Measurements from ENCODE around the gene HLF. TPM values are rescaled to one million over a fixed set of nuclear protein-coding genes. Genes with fewer than 3 reads are reported as not detected.

Gene HLF
- total RNA-seq, 4 donors from 2014 or later: 137 to 176 (median 154) TPM

- no peaks in the 10 kb centered on the region for H3K9me3 ChIP-seq
- peaks cover 88 to 93% (median 89%) of the 10 kb centered on the region in 4 donors for H3K4me1 ChIP-seq
- TF ChIP-seq CTCF (IDR thresholded peaks at IDR 0.05) (no peak), POLR2AphosphoS5 (IDR thresholded peaks at IDR 0.05) (peak in 1 of 2 donors; percentile 48)
- intact Hi-C loops (cut with DNase I): no loop called here
- no peaks in the 10 kb centered on the region for H3K27me3 ChIP-seq
- peaks cover 0 to 7% (median 0%) of the 10 kb centered on the region in 4 donors for H3K36me3 ChIP-seq
- no peak for DNase-seq (ENCODE audit: extremely low spot score)
- peak overlapping the region in 1 of 4 donors; percentile 40 for H3K4me3 ChIP-seq
- WGBS: 41% methylated on average over 3 of the region's 3 CpGs
- peak overlapping the region; percentile 91 to 99 (median 95) for H3K27ac ChIP-seq (replicated peaks in 1 of 4)
These were observed 22.2 kb downstream of the HLF start for GRCh38 chr17:55286681-55287589.

DNA sequence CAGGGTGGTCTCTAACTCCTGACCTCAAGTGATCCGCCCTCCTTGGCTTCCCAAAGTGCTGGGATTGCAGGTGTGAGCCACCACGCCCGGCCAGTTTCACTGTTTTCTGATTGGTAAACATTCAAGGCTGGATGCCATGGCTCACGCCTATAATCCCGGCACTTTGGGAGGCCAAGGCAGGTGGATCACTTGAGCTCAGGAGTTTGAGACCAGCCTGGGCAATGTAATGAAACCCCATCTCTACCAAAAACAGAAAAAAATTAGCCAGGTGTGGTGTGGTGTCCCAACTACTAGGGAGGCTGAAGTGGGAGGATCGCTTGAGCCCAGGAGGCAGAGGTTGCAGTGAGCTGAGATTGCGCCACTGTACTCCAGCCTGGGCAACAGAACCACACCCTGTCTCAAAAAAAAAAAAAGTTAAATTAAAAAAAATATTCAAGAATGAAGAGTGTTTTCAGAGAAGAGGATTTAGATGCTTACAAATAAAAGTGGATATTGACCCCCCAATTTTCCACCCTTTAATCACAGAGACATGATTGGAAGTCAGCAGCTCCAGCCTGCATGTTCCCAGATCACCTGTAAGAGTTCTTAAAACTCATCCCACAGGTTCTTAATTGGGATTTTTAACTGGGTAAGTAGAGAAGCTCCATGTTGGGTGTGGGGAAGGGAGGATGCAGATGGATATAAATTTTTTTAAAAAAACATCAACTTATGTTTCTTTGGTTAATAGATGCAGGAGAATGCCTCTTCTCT lies 23.8 kb downstream of the HLF start:
- WGBS: 96% methylated on average over 6 of the region's 7 CpGs
- TF ChIP-seq CTCF (IDR thresholded peaks at IDR 0.05) (no peak), POLR2A (IDR thresholded peaks at IDR 0.05; ENCODE audit: low read depth) (no peak), EP300 (IDR thresholded peaks at IDR 0.05) (no peak), POLR2AphosphoS5 (IDR thresholded peaks at IDR 0.05) (no peak)
- Histone ChIP-seq H3K27ac (replicated peaks in 1 of 4) (peak overlapping the region; percentile 91 to 99 (median 95)), H3K36me3 (peaks cover 0 to 9% (median 0%) of the 10 kb centered on the region in 4 donors), H3K4me1 (peaks cover 72 to 82% (median 79%) of the 10 kb centered on the region in 4 donors), H3K9me3 (no peaks in the 10 kb centered on the region), H3K4me3 (no peak overlapping the region), H3K27me3 (no peaks in the 10 kb centered on the region)
- no peak for DNase-seq (ENCODE audit: extremely low spot score)
- intact Hi-C loops (cut with DNase I): no loop called here

DNA sequence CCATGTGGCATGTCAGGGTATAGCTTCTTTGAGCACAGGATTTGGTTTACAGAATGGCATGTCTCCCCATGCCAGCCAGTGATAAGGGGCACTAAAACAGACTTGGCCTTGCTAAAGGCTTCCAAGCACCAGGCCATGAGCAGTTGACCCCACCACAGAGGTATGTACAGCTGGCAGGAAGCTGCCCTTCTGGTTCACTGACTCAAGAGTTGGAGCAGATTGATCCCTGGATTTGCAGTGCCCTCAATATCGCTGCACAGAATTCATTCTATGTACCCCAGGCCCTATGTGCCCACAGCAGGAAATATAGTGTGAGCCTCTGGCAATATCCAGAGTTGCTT lies 24.3 kb downstream of the HLF start:
- TF ChIP-seq POLR2A (IDR thresholded peaks at IDR 0.05; ENCODE audit: low read depth): no peak
- no peak for TF ChIP-seq EP300 (IDR thresholded peaks at IDR 0.05)
- no peak for TF ChIP-seq POLR2AphosphoS5 (IDR thresholded peaks at IDR 0.05)
- no peak for TF ChIP-seq CTCF (IDR thresholded peaks at IDR 0.05)
- Histone ChIP-seq H3K27me3 (no peaks in the 10 kb centered on the region), H3K4me1 (peaks cover 66 to 82% (median 79%) of the 10 kb centered on the region in 4 donors), H3K36me3 (peaks cover 0 to 14% (median 0%) of the 10 kb centered on the region in 4 donors), H3K27ac (replicated peaks in 1 of 4) (peak overlapping the region; percentile 91 to 99 (median 95)), H3K9me3 (no peaks in the 10 kb centered on the region), H3K4me3 (no peak overlapping the region)
- no peak for DNase-seq (ENCODE audit: extremely low spot score)
- 50% methylated on average over 1 of the region's 1 CpG for WGBS
- intact Hi-C loops (cut with DNase I): no loop called here

DNA sequence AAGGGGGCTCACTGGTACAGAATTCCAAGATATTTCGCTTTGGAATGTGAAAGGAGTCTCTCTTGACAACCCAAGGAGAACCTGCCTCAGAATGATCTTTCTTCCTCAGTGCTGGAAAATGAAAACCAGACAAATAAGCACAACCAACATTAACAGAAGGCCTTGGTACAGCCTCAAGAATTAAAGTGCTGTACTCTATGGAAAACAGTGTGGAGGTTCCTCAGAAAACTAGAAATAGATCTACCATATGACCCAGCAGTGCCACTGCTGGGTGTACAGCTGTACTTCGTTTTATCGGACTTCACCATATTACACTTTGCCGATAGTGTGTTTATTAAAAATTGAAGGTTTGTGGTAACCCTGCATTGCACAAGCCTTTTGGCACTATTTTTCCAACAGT lies 25.2 kb downstream of the HLF start:
- peaks cover 66 to 82% (median 79%) of the 10 kb centered on the region in 4 donors for H3K4me1 ChIP-seq
- no peak for DNase-seq (ENCODE audit: extremely low spot score)
- H3K4me3 ChIP-seq: no peak overlapping the region
- peaks cover 0 to 18% (median 0%) of the 10 kb centered on the region in 4 donors for H3K36me3 ChIP-seq
- intact Hi-C loops (cut with DNase I): no loop called here
- peak overlapping the region; percentile 58 to 99 (median 95) for H3K27ac ChIP-seq (replicated peaks in 1 of 4)
- TF ChIP-seq POLR2A (IDR thresholded peaks at IDR 0.05; ENCODE audit: low read depth) (no peak), CTCF (IDR thresholded peaks at IDR 0.05) (no peak), EP300 (IDR thresholded peaks at IDR 0.05) (no peak), POLR2AphosphoS5 (IDR thresholded peaks at IDR 0.05) (no peak)
- 72% methylated on average over 4 of the region's 4 CpGs for WGBS
- H3K27me3 ChIP-seq: no peaks in the 10 kb centered on the region
- no peaks in the 10 kb centered on the region for H3K9me3 ChIP-seq
